LNCaP clone FGC (cell line): ENCODE data around the gene MYLK2.

ENCODE experiments used
- DNase-seq: peaks from one replicate; pipeline ENCODE4 v3.0.0-alpha.2; 2011; ENCODE audit warnings: low read depth
- H3K4me3 ChIP-seq: 2 replicates; pipeline ENCODE4 v1.5.1; 2011; ENCODE audit warnings: mild to moderate bottlenecking, low read depth, low read length, control low read depth
- TF ChIP-seq, protein P1 (sequence below): IDR thresholded peaks from 2 replicates; pipeline ENCODE4 v1.5.1; 2012; ENCODE audit warnings: mild to moderate bottlenecking; ENCODE audit not compliant: control insufficient read depth, insufficient read depth; ENCODE audit errors: extremely low read depth

The MYLK2 gene

GRCh38 chr20:31860390-31861134 lies 41.4 kb downstream of the MYLK2 start:
- peak; percentile 73 for DNase-seq
- TF ChIP-seq, protein P1, sequence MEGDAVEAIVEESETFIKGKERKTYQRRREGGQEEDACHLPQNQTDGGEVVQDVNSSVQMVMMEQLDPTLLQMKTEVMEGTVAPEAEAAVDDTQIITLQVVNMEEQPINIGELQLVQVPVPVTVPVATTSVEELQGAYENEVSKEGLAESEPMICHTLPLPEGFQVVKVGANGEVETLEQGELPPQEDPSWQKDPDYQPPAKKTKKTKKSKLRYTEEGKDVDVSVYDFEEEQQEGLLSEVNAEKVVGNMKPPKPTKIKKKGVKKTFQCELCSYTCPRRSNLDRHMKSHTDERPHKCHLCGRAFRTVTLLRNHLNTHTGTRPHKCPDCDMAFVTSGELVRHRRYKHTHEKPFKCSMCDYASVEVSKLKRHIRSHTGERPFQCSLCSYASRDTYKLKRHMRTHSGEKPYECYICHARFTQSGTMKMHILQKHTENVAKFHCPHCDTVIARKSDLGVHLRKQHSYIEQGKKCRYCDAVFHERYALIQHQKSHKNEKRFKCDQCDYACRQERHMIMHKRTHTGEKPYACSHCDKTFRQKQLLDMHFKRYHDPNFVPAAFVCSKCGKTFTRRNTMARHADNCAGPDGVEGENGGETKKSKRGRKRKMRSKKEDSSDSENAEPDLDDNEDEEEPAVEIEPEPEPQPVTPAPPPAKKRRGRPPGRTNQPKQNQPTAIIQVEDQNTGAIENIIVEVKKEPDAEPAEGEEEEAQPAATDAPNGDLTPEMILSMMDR: no peak
- H3K4me3 ChIP-seq: peak overlapping the region; percentile 52

DNA sequence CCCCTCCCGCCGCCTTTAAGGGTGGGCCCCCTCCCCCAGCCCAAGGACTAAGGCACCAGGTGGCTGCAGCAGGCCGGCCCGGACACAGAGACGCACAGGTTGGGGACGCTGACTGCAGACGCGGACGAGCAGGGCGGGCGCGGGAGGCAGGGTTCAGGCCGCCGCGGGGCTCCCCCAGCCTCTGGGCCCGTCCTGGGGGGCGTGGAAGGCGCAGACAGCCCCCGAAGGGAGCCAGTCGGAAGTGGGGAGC lies 41.9 kb downstream of the MYLK2 start:
- peak overlapping the region; percentile 52 for H3K4me3 ChIP-seq
- TF ChIP-seq, protein P1: no peak
- no peak for DNase-seq

DNA sequence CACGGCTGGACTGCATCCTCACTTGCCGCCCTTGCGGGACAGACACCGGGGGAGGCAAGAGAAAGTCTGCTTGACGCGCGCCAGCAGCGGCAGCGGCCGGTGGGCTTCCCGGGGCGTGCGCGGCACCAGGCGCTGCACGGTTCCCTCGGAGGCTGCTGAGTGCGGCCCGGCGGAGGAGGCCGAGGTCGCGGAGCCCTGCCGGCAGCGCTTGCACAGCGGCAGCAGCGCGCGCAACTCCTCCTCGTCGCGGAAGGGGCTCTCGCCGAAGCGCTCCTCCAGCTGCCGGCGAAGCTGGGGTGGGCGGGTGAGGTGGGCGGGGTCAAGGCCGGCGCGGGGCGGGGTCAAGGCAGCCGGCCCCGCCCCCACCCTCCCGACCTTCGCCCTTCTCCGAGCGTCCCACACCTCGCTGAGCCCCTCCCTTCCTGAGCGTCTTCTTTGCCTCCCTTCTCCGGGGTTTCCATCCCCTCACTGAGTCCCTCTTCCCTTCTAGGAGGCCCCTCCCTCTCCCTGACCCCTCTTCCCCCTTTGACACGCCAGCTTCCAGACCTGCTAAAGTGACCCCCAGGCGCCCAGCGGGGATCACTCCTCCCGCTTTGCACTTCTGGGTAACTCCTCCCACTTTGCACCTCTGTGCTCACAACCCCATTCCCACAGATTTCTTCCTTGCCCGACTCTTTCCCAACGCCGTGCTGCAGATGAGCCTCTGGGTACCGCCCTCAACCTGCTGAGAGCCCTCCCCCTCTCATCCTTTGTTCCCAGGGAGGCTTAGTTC lies 42.4 kb downstream of the MYLK2 start:
- no peak for DNase-seq
- peak overlapping the region; percentile 52 for H3K4me3 ChIP-seq
- TF ChIP-seq, protein P1: no peak

GRCh38 chr20:31862157-31862470 lies 43.0 kb downstream of the MYLK2 start:
- TF ChIP-seq, protein P1: no peak
- DNase-seq: no peak
- H3K4me3 ChIP-seq: no peak overlapping the region

- TF ChIP-seq, protein P1: no peak
- DNase-seq: no peak
These were observed 43.4 kb downstream of the MYLK2 start for GRCh38 chr20:31862506-31862905.

GRCh38 chr20:31863296-31864085 lies 44.3 kb downstream of the MYLK2 start:
- TF ChIP-seq, protein P1: no peak
- no peak for DNase-seq
- H3K4me3 ChIP-seq: no peak overlapping the region

More at GRCh38 chr20:31862506-31862905, 43.4 kb downstream of the MYLK2 start:
- no peak overlapping the region for H3K4me3 ChIP-seq
